ENCODE data around the gene ZNF236.

ZNF236 gene

DNA sequence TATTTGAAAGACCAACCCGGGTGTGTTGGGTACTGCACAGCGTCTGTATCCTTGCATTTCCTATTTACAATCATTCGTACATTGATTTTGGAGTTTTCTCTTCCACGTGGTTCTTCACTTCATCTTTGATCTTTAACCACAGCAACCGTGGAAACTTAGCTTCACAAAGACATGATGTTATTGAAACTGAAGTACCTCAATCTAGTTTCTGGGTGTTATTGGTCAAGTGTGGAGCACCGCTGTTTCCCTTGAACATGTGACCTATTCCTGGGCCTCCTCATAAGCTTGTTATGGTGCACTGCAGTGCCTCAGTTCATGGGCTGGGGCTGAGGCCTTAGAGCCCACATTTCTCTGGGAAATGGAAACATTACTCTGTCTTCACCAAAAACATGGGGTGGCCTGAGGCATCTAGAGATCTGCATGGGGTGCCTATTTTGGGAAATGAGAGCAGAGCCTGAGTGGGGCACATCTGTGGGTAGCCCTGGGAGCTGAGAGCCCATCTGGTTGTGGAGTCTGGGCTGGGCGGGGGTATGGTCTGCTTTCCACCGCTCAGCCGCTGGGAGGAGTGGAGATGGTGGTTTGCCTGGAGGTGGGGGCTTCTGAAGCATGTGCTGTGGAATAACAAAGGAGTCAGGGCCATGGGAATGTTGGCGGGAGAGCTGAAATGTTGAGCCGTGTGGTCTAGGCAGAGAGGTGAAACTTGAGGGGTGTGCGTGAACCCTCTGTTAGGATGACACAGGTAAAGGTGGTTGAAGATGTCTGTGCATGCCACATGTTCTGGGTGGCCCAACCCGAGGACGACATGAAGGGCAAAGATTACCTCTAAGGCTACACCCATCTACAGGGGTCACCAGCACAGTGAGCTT is 37.4 kb downstream of the ZNF236 start:
- no peak for DNase-seq (ENCODE audit: low read depth)

DNA sequence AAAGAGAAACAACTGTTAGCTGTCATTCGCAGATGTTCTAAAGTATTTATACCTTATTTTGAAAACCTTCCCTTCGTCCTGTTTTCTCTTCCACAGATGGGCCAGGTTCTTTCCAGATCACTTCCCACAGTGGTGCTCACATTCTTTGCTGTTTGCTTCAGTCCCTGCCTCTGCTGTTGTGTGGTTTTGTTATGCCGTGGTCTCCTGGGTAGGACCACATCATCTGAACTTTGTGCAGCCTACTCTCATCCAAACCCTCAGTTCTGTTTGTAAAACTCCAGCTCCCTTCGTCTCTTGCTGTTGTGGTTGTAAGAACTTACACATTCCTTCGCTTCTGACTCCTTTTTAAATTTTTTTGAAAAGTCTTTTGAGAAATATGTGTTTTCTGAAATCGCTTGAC is 38.1 kb downstream of the ZNF236 start:
- no peak for DNase-seq (ENCODE audit: low read depth)

DNA sequence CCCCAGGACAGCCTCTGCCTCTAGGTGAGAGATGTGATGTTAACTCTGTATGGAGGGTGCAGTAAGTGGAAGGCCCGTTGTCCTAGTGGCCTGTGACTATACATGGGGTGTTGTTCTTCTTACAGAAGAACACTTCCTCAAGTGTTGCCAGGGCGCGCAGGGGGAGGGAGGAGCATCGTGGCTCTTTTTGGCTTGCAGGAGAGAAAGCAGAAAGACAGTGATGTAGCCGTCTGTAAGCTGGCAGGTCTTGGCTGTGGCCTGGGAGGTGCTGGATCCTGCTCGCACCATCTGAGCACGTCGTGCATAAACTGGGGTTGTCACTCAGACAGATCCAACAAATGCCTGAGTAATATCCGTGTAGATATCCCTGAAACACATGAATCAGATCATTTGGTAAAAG is 44.3 kb downstream of the ZNF236 start:
- no peak for DNase-seq (ENCODE audit: low read depth)

DNA sequence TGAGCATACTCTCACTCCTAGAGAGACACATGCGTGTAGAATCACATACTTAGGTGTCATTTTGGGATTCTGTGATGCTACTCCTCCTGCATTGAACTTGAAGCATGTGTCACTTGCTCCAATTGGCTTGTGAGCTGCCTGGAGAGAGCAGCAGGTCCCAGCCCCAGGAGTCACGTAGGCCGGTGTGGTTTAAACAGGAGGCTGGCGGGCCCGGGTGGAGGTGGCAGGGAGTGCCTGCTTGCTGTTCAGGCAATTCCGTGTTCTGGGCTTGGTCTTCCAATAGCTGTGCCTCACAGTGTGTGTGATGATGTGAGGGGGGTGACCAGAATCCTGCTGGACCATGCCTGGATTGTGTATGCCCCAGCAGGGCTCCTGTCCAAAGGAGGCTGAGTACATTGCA is 51.0 kb downstream of the ZNF236 start:
- no peak for DNase-seq (ENCODE audit: low read depth)

DNA sequence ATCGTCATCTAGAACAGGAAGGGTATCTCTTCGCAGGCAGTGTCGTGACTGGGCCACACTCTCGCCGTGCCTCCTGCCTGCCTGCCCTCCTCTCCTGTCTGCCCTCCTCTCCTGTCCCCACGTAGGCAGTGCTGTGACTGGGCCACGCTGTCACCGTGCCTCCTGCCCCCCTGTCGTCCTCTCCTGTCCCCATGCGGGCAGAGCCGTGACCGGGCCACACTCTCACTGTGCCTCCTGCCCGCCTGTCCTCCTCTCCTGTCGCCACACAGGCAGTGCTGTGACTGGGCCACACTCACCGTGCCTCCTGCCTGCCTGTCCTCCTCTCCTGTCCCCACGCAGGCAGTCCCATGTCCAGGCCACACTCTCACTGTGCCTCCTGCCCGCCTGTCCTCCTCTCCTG is 51.4 kb downstream of the ZNF236 start:
- no peak for DNase-seq (ENCODE audit: low read depth)

DNA sequence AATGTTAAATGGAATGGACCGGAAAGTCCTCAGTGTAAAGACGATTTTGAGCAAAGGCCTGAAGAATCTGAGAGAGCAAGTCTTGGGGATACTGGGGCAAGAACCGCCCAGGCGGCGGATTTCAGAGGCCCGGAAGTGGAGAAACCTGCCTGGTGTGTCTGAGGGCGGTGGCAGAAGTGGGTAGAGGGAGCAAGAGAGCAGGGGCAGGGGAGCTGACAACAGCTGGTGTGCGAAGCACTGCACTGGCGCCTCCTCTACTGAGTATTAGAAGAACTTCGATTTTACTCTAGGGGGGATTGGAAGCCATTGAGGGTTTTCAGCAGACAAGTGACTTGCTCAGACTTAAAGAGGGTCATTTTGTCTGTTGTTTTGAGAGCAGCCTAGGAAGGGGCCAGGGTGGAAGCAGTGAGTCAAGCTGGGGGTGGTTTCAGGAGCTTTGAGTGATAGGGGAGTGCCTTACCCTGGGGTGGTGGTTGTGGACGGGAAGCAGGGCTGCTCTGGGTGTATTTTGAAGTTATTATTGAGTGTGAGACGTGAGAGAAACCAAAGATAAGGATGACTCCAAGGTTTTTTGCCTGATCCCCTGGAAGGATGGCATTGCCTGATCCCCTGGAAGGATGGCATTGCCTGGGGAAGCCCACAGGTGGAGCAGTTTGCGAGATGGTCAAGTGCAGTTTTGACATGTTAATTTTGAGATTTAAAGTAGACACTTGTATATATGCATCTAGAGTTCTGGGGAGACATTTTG is 52.5 kb downstream of the ZNF236 start:
- no peak for DNase-seq (ENCODE audit: low read depth)

- DNase-seq (ENCODE audit: low read depth), result no peak
These were observed 53.3 kb downstream of the ZNF236 start for GRCh38 chr18:76875390-76876325.

DNA sequence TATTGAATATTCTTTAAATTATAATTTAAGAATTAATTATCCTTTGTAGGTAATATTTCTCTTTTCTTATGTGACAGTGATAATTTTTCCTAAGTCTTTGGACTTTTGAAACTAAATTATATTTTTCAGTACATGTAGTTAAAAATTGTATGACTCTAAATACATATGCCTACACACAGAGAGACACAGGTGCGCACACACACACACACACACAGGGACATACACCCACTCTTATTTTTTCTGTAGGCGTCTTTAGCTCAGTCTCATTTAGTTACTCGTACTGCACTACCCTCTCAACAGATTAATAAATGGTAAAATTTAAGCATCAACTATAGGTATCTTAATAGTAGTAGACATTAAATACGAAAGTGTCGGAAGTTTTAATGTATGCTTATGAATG is 56.1 kb downstream of the ZNF236 start:
- DNase-seq (ENCODE audit: low read depth), result no peak

GRCh38 chr18:76880026-76880425 is 57.7 kb downstream of the ZNF236 start:
- DNase-seq (ENCODE audit: low read depth), result no peak

GRCh38 chr18:76881744-76882143 is 59.4 kb downstream of the ZNF236 start:
- no peak for DNase-seq (ENCODE audit: low read depth)

- DNase-seq (ENCODE audit: low read depth), result no peak
These were observed 59.8 kb downstream of the ZNF236 start for GRCh38 chr18:76882146-76882545.

- no peak for DNase-seq (ENCODE audit: low read depth)
These were observed 62.6 kb downstream of the ZNF236 start for GRCh38 chr18:76885001-76885400.

GRCh38 chr18:76886112-76886511 is 63.8 kb downstream of the ZNF236 start:
- DNase-seq (ENCODE audit: low read depth), result no peak

DNA sequence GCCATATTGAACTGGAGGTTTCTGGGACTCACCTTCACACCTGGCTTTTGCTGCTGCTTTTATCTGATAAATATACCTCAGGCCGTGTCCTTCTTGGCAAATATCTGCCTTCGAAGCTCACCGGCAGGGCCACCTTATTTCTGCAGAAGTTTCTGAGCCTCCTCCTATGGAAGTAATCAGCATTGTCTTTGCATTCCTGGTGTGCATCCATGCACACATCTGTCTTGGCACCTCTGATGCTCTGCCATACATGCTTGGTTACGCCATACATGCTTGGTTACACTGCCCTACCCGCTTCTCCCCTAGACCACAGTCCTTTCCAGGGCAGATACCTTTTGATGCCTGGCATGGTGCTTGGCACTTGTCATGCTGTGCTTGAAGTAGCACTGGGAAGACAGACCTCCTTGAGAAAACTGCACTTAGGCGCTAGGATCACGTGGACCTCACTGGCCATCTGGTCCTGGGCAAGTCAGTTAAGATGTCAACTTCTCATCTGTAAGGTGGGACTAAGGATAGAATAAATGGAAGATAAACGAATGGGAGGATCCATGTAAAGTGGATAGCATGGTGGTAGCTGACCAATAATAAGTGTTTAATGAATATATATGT is 66.8 kb downstream of the ZNF236 start:
- DNase-seq (ENCODE audit: low read depth), result no peak

DNA sequence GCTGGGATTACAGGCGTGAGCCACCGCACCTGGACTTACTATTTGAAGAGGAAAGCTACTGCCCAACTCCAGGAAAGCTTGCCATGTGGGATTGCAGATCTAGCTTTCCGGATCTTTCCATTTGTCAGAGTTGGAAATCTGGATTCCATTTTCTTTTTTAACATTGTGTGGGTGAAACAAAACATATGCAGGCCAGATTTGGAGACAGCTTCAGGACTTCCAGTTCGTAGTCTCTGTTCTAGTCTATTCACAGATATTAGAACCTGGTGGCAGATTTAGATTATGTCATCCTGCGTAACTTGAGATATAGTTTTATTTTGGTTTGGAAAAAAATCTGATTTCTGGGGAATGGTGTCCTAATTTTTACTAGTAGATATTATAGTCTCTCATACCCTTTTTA is 70.5 kb downstream of the ZNF236 start:
- DNase-seq (ENCODE audit: low read depth), result no peak

DNA sequence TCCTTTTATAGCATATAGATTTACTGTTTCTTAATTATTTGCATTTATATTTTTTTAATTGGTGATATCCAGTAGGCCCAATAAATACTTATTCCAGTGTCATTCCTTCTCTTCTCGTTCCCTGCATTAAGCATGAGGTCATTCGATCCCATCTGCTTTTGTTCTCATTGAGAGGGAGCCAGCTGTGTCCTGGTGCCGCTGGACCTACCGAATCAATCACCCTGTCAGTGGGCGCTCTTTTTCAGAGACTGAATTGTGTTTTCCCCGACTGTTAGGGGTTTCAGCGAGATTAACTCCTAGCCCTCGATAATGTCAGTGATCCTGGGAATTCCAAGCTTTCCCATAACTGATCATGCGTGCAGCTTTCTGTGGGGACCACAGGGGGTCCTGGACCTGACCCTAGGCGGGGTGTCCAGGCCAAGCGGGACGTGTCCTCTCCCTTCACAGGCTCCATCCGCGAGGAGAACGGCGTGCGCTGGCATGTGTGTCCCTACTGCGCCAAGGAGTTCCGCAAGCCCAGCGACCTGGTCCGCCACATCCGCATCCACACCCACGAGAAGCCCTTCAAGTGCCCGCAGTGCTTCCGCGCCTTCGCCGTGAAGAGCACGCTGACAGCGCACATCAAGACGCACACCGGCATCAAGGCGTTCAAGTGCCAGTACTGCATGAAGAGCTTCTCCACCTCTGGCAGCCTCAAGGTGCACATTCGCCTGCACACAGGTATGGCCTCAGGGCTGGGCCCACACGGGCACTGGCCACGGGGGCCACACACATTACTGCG is 72.4 kb downstream of the ZNF236 start:
- DNase-seq (ENCODE audit: low read depth), result no peak

DNA sequence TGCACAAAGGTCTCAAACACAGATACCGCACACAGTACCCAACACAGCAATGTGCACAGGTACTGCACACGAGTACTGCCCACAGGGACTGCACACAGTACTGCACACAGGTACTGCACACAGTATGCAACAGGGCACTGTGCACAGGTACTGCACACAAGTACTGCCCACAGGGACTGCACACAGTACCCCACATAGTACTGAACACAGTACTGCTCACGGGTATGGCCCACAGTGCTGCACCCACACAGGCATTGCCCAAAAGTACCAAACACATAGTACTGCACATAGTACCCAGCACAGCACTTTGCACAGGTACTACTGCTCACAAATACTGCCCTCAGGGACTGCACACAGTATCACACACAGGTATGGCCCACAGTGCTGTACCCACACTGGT is 73.1 kb downstream of the ZNF236 start:
- no peak for DNase-seq (ENCODE audit: low read depth)

DNA sequence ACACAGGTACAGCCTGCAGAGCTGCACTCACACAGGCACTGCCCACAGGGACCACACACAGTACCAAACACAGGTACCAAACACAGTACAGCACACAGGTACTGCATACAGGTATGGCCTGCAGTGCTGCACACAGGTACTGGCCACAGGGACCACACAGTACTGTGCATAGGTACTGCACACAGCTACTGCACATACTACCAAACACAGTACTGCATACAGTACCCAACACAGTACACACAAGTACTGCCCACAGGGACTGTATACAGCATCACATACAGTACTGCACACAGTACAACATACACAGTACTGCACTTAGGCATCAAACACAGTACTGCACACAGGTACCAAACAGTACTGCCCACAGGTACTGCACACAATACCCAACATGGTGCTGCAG is 74.3 kb downstream of the ZNF236 start:
- DNase-seq (ENCODE audit: low read depth), result no peak

DNA sequence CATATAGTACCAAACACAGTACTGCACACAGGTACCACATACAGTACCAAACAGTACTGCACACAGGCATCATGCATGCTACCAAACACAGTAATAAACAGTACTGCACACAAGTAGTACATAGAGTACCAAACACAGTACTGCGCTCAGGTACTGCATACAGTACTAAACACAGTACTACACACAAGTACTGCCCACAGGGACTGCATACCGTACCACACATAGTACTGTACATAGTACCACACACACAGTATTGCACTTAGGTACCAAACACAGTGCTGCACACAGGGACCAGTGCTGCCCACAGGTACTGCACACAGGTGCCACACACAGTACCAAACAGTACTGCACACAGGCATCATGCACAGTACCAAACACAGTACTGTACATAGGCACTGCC is 74.9 kb downstream of the ZNF236 start:
- no peak for DNase-seq (ENCODE audit: low read depth)

DNA sequence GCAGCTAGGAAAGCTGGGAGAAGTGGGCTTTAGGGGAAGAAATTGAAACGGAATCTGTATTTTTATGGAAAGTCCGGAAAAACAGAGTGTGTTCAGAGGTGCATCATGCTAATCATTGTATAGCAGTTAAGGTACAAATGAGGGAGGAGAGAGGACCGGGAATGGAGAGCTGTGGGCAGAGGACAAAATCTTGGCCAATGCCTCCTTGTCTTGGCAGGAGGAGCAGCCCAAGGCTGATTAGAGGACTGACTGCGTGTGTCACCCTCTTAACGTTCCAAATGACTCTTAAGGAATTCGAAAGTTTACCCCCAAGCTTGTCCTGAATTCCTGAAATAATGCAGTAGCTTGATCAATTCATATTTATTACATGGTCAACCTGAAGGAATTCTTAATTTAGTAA is 81.0 kb downstream of the ZNF236 start:
- no peak for DNase-seq (ENCODE audit: low read depth)

- DNase-seq (ENCODE audit: low read depth), result no peak
These were observed 83.5 kb downstream of the ZNF236 start for GRCh38 chr18:76905821-76906220.
